ENCODE results near the gene NUP153.
"Not testable (repeated sequence)": the region's sequence is repeated elsewhere in the genome, so short reads cannot be mapped to it uniquely, and the experiment has no call there.

Gene NUP153

DNA sequence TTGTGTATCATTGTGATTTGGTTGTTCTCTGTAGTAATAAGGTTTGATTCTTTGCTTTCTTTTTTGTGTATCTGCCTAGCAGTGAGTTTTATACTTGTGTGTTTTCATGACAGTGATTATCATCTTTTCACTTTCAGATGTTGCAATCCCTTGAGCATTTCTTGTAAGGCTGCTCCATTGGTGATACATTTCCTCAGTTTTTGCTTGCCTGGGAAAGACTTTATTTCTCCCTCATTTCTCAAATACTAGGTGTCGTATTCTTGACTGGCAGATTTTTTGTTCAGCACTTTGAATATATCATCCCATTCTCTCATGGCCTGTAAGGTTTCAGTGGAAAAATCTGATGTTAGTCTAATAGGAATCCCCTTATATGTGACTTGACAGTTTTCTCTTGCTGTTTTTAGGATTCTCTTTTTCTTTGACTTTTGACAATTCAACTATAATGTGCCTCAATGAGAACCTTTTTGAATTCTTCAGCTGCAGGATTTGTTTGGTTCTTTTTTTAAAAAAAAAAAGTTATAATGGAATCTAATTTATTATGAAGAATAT is 31.1 kb upstream of the NUP153 start:
- TF ChIP-seq, protein P1, sequence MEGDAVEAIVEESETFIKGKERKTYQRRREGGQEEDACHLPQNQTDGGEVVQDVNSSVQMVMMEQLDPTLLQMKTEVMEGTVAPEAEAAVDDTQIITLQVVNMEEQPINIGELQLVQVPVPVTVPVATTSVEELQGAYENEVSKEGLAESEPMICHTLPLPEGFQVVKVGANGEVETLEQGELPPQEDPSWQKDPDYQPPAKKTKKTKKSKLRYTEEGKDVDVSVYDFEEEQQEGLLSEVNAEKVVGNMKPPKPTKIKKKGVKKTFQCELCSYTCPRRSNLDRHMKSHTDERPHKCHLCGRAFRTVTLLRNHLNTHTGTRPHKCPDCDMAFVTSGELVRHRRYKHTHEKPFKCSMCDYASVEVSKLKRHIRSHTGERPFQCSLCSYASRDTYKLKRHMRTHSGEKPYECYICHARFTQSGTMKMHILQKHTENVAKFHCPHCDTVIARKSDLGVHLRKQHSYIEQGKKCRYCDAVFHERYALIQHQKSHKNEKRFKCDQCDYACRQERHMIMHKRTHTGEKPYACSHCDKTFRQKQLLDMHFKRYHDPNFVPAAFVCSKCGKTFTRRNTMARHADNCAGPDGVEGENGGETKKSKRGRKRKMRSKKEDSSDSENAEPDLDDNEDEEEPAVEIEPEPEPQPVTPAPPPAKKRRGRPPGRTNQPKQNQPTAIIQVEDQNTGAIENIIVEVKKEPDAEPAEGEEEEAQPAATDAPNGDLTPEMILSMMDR (conservative IDR thresholded peaks at IDR 0.05; ENCODE audit: control insufficient read depth, insufficient read depth, low read depth, low read length) = no peak
- no peak for DNase-seq (ENCODE audit: low read depth)
- no peak overlapping the region for H3K4me3 ChIP-seq (ENCODE audit: control insufficient read depth, low read depth, low read length)

DNA sequence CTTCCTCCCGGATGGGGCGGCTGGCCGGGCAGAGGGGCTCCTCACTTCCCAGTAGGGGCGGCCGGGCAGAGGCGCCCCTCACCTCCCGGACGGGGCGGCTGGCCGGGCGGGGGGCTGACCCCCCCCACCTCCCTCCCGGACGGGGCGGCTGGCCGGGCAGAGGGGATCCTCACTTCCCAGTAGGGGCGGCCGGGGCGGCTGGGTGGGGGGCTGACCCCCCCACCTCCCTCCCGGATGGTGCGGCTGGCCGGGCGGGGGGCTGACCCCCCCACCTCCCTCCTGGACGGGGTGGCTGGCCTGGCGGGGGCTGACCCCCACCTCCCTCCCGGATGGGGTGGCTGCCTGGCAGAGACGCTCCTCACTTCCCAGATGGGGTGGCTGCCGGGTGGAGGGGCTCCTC is 28.6 kb upstream of the NUP153 start:
- not testable (repeated sequence) for H3K4me3 ChIP-seq (ENCODE audit: control insufficient read depth, low read depth, low read length); DNase-seq (ENCODE audit: low read depth)

DNA sequence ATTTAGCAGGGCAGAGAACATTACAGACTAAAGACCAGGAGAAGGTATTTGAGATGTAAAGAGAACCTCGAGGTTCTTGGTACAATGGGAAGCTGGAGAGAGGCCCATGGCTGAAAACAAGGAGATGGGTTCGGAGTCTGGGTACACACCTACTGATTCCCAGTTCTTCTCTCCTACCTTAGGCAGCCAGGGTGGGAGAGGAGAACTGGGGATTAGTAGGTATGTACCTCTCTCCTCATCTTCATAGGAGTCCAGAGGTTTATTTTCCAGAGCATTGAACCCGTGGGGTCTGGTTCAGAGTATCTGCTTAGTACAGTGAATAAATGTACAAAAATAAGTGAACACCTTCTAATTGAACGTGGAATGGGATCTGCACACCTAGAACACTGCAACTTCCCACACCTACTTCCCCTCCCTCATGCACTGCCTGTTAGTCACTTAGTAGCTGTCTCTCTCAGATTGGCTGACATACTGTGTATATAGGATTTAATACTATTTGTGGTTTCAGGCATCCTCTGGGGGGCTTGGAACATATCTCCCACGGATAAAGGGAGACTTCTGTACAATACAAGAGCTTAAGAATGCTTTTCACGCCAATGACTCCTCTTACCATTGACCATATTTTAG is 23.5 kb upstream of the NUP153 start:
- no peak for DNase-seq (ENCODE audit: low read depth)
- TF ChIP-seq, protein P1 (conservative IDR thresholded peaks at IDR 0.05; ENCODE audit: control insufficient read depth, insufficient read depth, low read depth, low read length) = no peak
- H3K4me3 ChIP-seq (ENCODE audit: control insufficient read depth, low read depth, low read length) = no peak overlapping the region

DNA sequence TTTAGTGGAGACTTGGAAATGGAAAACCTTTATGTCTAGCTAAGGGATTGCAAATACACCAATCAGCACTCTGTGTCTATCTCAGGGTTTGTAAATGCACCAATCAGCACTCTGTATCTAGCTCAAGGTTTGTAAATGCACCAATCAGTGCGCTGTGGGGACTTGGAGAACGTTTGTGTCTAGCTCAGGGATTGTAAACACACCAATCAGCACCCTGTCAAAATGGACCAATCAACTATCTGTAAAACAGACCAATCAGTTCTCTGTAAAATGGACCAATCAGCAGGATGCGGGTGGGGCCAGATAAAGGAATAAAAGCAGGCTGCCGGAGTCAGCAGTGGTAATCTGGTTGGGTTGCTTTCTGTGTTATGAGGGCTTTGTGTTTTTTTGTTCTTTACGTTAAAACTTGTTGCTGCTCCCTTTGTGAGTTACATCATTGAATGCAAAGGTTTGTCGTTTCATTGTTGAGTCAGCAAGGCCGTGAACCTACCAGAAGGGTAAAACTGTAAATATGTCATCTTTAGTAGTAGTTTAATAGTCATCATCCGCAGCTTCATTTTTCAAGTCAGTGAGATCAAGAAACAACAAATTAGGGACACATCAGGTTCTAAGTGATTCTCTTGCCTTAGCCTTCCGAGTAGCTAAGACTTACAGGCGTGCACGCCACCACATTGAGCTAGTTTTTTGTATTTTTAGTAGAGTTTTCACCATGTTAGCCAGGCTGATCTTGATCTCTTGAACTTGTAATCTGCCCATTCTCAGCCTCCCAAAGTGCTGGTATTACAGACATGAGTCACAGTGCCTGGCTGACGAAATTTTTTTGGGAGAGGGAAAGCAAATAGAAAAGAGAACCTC is 22.7 kb upstream of the NUP153 start:
- TF ChIP-seq, protein P1 (conservative IDR thresholded peaks at IDR 0.05; ENCODE audit: control insufficient read depth, insufficient read depth, low read depth, low read length) = no peak
- DNase-seq (ENCODE audit: low read depth) = peak; percentile 22
- no peak overlapping the region for H3K4me3 ChIP-seq (ENCODE audit: control insufficient read depth, low read depth, low read length)

DNA sequence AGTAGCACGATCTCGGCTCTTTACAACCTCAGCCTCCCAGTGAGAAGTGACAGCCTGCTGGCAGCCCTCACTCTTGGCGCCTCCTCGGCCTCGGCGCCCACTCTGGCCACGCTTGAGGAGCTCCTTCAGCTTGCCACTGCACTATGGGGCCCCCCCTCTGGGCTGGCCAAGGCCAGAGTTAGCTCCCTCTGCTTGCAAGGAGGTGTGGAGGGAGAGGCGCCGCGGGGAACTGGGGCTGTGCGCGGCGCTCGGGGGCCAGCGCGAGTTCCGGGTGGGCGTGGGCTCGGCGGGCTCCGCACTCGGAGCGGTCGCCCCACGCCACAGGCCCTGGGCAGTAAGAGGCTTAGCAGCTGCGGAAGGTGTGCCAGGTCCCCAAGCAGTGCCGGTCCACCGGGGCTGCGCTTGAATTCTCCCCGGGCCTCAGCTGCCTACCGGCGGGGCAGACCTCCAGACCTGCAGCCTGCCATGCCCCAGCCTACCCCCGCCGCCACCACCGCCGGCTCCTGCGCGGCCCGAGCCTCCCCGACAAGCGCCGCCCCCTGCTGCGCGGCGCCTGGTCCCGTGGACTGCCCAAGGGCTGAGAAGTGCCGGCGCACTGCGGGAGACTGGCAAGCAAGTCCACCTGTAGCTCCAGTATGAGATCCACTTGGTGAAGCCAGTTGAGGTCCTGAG is 22.0 kb upstream of the NUP153 start:
- no peak overlapping the region for H3K4me3 ChIP-seq (ENCODE audit: control insufficient read depth, low read depth, low read length)
- TF ChIP-seq, protein P1 (conservative IDR thresholded peaks at IDR 0.05; ENCODE audit: control insufficient read depth, insufficient read depth, low read depth, low read length) = no peak
- DNase-seq (ENCODE audit: low read depth) = no peak

DNA sequence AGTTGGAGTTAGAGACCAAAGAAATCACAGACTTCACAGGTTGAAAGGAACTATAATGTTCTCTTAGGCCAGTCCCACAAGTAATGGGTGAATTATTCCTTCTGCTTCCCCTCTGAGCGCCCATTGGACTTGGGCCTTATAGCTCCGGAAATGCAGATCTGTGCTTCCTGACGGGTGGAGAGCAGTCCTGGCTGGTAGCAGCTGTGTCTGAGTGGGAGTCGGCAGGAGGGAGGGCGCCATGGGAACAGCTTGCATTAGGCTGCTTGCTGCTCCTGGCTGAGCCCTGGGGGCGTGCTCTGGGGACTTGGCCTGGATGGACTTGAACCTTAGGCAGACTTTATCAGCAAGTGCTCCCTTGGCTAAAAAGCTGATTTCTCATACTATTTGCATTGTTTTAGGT is 18.4 kb upstream of the NUP153 start:
- H3K4me3 ChIP-seq (ENCODE audit: control insufficient read depth, low read depth, low read length) = no peak overlapping the region
- TF ChIP-seq, protein P1 (conservative IDR thresholded peaks at IDR 0.05; ENCODE audit: control insufficient read depth, insufficient read depth, low read depth, low read length) = no peak
- peak; percentile 43 for DNase-seq (ENCODE audit: low read depth)

DNA sequence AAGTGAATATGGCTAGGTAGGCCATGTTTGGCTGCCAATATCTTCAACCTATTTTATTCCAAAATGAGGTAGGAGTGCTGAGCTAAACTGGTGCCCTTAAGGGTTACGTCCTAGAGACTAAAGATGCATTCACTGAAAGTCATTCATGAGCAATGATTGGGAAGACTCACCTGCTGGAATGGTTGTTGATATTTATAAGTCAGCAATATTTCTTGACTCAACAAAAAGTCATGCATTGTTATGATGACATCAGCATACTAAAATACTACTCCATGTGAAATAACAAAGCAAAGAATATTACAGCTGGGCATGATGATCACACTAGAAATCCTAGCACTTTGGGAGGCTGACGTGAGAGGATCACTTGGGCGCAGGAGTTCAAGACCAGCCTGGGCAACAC is 17.6 kb upstream of the NUP153 start:
- peak; percentile 16 for DNase-seq (ENCODE audit: low read depth)
- TF ChIP-seq, protein P1 (conservative IDR thresholded peaks at IDR 0.05; ENCODE audit: control insufficient read depth, insufficient read depth, low read depth, low read length) = no peak
- no peak overlapping the region for H3K4me3 ChIP-seq (ENCODE audit: control insufficient read depth, low read depth, low read length)

Data from fibroblast of mammary gland (primary cell).